GM21717 (cell line): ENCODE measurements around the gene OR2M3.
A peak's percentile ranks its signal among the peaks of the same experiment; 100 is the strongest.
"Not testable (repeated sequence)": the region's sequence is repeated elsewhere in the genome, so short reads cannot be mapped to it uniquely, and the experiment has no call there.

Experiments
- ATAC-seq: cut with Tn5 transposase; IDR thresholded peaks from one replicate; pipeline ENCODE4 v1.9.1; 2021; ENCODE audit warnings: mild to moderate bottlenecking, moderate library complexity; ENCODE audit not compliant: unreplicated experiment

Gene OR2M3

GRCh38 chr1:248196965-248197364 lies at the start of gene OR2M3:
Gene OR2M3 (plus strand): TSS chr1:248197265. CDS start chr1:248203068, 5,803 bp downstream.
- no peak for ATAC-seq

GRCh38 chr1:248152056-248152827 lies 44.8 kb upstream of the OR2M3 start:
- no peak for ATAC-seq

GRCh38 chr1:248155927-248156326 lies 41.1 kb upstream of the OR2M3 start:
- ATAC-seq, result no peak

GRCh38 chr1:248158758-248159157 lies 38.3 kb upstream of the OR2M3 start:
- no peak for ATAC-seq

- ATAC-seq, result no peak
These were observed 33.0 kb upstream of the OR2M3 start for GRCh38 chr1:248164031-248164430.

- no peak for ATAC-seq
These were observed 31.9 kb upstream of the OR2M3 start for GRCh38 chr1:248165186-248165585.

GRCh38 chr1:248174521-248174920 lies 22.5 kb upstream of the OR2M3 start, which contains the start of gene OR2M2:
Gene OR2M2 (plus strand): TSS chr1:248174821. CDS start chr1:248179986, 5,165 bp downstream.
- ATAC-seq, result no peak

- no peak for ATAC-seq
These were observed 13.1 kb upstream of the OR2M3 start for GRCh38 chr1:248183996-248184395.

GRCh38 chr1:248187363-248187762 lies 9.7 kb upstream of the OR2M3 start:
- ATAC-seq, result no peak

- ATAC-seq, result no peak
These were observed 8.0 kb upstream of the OR2M3 start for GRCh38 chr1:248189026-248189425.

- ATAC-seq, result no peak
These were observed 2.9 kb upstream of the OR2M3 start for GRCh38 chr1:248194117-248194516.

GRCh38 chr1:248215880-248216279 lies 18.8 kb downstream of the OR2M3 start:
- no peak for ATAC-seq

GRCh38 chr1:248225537-248225936 lies 28.5 kb downstream of the OR2M3 start:
- ATAC-seq, result no peak

GRCh38 chr1:248229360-248229908 lies 32.4 kb downstream of the OR2M3 start:
- no peak for ATAC-seq

- ATAC-seq, result no peak
These were observed 34.1 kb downstream of the OR2M3 start, which contains the start of gene OR2M4 for GRCh38 chr1:248231117-248231516. Gene OR2M4 (plus strand): TSS chr1:248231417. CDS start chr1:248238929, 7,512 bp downstream.

GRCh38 chr1:248239478-248239877 lies 42.4 kb downstream of the OR2M3 start:
- no peak for ATAC-seq

- peak; percentile 92 for ATAC-seq
These were observed 46.1 kb downstream of the OR2M3 start for GRCh38 chr1:248243204-248243603.

GRCh38 chr1:248259309-248259708 lies 62.2 kb downstream of the OR2M3 start:
- not testable (repeated sequence) for ATAC-seq
